ENCODE data around the gene TADA1. TPM values are rescaled to one million over a fixed set of nuclear protein-coding genes. Genes with fewer than 3 reads are reported as not detected.

TADA1 gene
- total RNA-seq, 1 experiment from 2014 or later, result 16.0 TPM

GRCh38 chr1:166813508-166814223 lies 62.4 kb downstream of the TADA1 start:
- no peaks in the 10 kb centered on the region for H4K20me1 ChIP-seq (ENCODE audit: insufficient read depth)
- intact Hi-C loops (cut with micrococcal nuclease), result no loop called here
- ChIA-PET RAD21 (ENCODE audit: low non-redundant PET in 1 of 2, low total read pairs in 2 of 2, uncharacterized antibody in 2 of 2, unreplicated experiment in 2 of 2) (interaction anchor here in 1 of 2 experiments (0.6 kb wide), 1 partner anchor 323 kb away, joined by 3 read pairs; no protein-coding TSS in a partner anchor), CTCF (interaction anchor here (0.9 to 2.0 kb wide), 4 partner anchors 9 to 335 kb away, joined by 3 to 14 read pairs (median 4); no protein-coding TSS in a partner anchor), POLR2A (no interaction called here)
- H3K36me3 ChIP-seq (ENCODE audit: control insufficient read depth in 1 of 2, insufficient read depth in 2 of 2, low read length in 2 of 2), result no peaks in the 10 kb centered on the region
- H3K79me2 ChIP-seq (ENCODE audit: insufficient read depth, low read length), result no peaks in the 10 kb centered on the region
- TF ChIP-seq, protein P1, sequence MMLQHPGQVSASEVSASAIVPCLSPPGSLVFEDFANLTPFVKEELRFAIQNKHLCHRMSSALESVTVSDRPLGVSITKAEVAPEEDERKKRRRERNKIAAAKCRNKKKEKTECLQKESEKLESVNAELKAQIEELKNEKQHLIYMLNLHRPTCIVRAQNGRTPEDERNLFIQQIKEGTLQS (IDR thresholded peaks at IDR 0.05), result no peak
- TF ChIP-seq, protein P2, sequence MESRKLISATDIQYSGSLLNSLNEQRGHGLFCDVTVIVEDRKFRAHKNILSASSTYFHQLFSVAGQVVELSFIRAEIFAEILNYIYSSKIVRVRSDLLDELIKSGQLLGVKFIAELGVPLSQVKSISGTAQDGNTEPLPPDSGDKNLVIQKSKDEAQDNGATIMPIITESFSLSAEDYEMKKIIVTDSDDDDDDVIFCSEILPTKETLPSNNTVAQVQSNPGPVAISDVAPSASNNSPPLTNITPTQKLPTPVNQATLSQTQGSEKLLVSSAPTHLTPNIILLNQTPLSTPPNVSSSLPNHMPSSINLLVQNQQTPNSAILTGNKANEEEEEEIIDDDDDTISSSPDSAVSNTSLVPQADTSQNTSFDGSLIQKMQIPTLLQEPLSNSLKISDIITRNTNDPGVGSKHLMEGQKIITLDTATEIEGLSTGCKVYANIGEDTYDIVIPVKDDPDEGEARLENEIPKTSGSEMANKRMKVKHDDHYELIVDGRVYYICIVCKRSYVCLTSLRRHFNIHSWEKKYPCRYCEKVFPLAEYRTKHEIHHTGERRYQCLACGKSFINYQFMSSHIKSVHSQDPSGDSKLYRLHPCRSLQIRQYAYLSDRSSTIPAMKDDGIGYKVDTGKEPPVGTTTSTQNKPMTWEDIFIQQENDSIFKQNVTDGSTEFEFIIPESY (IDR thresholded peaks at IDR 0.05; ENCODE audit: extremely low read depth, insufficient replicate concordance, low read length), result no peak
- 0 out of 6 replicates have a peak, but pooled peaks of 1 of the 3 experiments have one; percentile 9 for TF ChIP-seq CTCF (IDR thresholded peaks at IDR 0.05 in 2 of 3, conservative IDR thresholded peaks at IDR 0.05 in 1 of 3; ENCODE audit: borderline replicate concordance in 1 of 3, insufficient read depth in 1 of 3, low read depth in 2 of 3, low read length in 2 of 3)
- no peak for TF ChIP-seq TCF7L2 (IDR thresholded peaks at IDR 0.05; ENCODE audit: borderline replicate concordance, extremely low read depth, insufficient read depth, insufficient read length)
- no peak for TF ChIP-seq JUND (IDR thresholded peaks at IDR 0.05)
- no peak for TF ChIP-seq POLR2A (IDR thresholded peaks at IDR 0.05; ENCODE audit: borderline replicate concordance, extremely low read depth, insufficient read depth, insufficient read length)
- no peak overlapping the region for H2AFZ ChIP-seq (ENCODE audit: low read depth, low read length, poor library complexity, severe bottlenecking)
- DNase-seq (ENCODE audit: low read depth, low spot score), result no peak
- H3K9me3 ChIP-seq (ENCODE audit: control insufficient read depth in 1 of 2, insufficient read depth in 1 of 2, low read depth in 1 of 2, low read length in 2 of 2), result no peaks in the 10 kb centered on the region; a peak in 1 of 4 replicates
- no peak for ATAC-seq
- H3K9ac ChIP-seq (ENCODE audit: low read length), result no peak overlapping the region
- no peak overlapping the region for H3K27ac ChIP-seq (ENCODE audit: low read depth, low read length)
- H3K4me3 ChIP-seq (replicated peaks in 1 of 2; ENCODE audit: low read depth in 1 of 2, low read length in 2 of 2), result no peak overlapping the region
- H3K9me2 ChIP-seq (ENCODE audit: insufficient read depth), result no peaks in the 10 kb centered on the region
- 0 out of 2 replicates have a peak, but pooled peaks cover 6% of the 10 kb centered on the region for H3K27me3 ChIP-seq (ENCODE audit: insufficient read depth, low read length)
- no peak overlapping the region for H3K4me2 ChIP-seq (ENCODE audit: low read length)
- no TSS peak for BruUV-seq (replicated peaks)
- no peaks in the 10 kb centered on the region for H3K4me1 ChIP-seq (ENCODE audit: control insufficient read depth in 1 of 2, insufficient read depth in 2 of 2, low read length in 2 of 2)
